Body of pancreas (tissue), 4 donors: ENCODE data around the gene C10orf90.

Source experiments
- CTCF ChIP-seq, 7 experiments: fragments of 450-650 bp in 4 of 7; fragments of 200-600 bp in 3 of 7; sonication (generic) in 3 of 7; IDR thresholded peaks; one replicate each; pipeline ENCODE4 v1.5.1; 2016 to 2019; ENCODE audit warnings: antibody characterized with exemption in 7 of 7
- POLR2A ChIP-seq, 3 donors: fragments of 450-650 bp; IDR thresholded peaks; one replicate each; pipeline ENCODE4 v1.6.1; 2016; ENCODE audit warnings: antibody characterized with exemption in 3 of 3, mild to moderate bottlenecking in 2 of 3

DNA sequence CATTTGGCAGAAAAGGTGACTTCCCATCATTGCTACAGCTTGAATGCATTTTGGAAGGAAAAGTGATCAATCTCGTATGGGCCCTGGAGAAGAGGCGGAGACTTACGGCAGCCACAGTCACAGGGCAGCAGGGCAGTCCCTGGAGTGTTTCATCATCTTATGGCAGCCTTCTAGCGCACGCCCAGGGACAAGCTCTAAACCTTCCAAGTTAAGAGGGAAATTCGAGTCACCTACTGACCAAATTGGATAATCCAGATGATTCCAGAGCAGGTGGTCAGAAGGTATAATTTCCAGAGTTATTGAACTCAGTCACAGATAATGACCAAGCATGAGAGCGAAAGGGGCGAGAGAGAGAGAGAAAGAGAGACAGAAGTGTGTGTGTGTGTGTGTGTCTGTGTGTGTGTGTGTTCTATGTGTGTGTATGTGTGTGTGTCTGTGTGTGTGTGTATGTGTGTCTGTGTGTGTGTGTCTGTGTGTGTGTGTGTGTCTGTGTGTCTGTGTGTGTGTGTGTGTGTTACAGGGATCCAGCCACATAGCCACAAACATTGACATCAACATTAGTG is 158.5 kb downstream of the C10orf90 start:
- TF ChIP-seq CTCF (IDR thresholded peaks at IDR 0.05) (no peak), POLR2A (IDR thresholded peaks at IDR 0.05) (no peak)
